Measurements from ENCODE around the gene ZIM2. TPM values are rescaled to one million over a fixed set of nuclear protein-coding genes. Genes with fewer than 3 reads are reported as not detected.

The ZIM2 gene
- total RNA-seq, 6 experiments from 2014 or later = not detected

DNA sequence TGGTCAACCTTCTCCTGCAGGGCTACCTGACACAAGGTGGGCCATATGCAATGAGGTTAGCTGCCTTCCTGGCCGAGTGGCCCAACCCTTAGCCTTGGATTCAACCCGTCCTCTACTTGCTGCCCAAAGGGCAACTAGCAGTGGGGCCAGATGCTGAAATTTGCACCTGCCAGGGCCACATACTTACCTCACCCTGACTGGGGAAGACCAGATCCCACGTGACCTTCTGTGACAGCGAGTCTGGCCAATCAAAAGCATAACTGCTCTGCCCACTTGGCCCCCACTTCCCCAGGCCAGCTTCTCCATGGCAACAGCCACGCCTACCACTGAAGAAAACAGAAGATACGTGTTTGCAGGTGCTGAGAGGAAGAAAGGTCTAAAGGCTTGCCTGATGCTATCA lies 10.9 kb downstream of the ZIM2 start:
- H3K4me1 Mint-ChIP-seq (ENCODE audit: low read depth) = no peaks in the 10 kb centered on the region
- no peak overlapping the region for H3K4me3 Mint-ChIP-seq
- no peaks in the 10 kb centered on the region for H3K36me3 Mint-ChIP-seq (ENCODE audit: low read depth)
- no peaks in the 10 kb centered on the region; the same call in 1 of the 2 replicates for H3K27me3 Mint-ChIP-seq (ENCODE audit: insufficient read depth)
- peaks cover 40% of the 10 kb centered on the region for H3K9me3 Mint-ChIP-seq
- DNase-seq = no peak
- TF ChIP-seq, protein P1, sequence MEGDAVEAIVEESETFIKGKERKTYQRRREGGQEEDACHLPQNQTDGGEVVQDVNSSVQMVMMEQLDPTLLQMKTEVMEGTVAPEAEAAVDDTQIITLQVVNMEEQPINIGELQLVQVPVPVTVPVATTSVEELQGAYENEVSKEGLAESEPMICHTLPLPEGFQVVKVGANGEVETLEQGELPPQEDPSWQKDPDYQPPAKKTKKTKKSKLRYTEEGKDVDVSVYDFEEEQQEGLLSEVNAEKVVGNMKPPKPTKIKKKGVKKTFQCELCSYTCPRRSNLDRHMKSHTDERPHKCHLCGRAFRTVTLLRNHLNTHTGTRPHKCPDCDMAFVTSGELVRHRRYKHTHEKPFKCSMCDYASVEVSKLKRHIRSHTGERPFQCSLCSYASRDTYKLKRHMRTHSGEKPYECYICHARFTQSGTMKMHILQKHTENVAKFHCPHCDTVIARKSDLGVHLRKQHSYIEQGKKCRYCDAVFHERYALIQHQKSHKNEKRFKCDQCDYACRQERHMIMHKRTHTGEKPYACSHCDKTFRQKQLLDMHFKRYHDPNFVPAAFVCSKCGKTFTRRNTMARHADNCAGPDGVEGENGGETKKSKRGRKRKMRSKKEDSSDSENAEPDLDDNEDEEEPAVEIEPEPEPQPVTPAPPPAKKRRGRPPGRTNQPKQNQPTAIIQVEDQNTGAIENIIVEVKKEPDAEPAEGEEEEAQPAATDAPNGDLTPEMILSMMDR (IDR thresholded peaks at IDR 0.05) = no peak
- no peak overlapping the region for H3K27ac Mint-ChIP-seq

DNA sequence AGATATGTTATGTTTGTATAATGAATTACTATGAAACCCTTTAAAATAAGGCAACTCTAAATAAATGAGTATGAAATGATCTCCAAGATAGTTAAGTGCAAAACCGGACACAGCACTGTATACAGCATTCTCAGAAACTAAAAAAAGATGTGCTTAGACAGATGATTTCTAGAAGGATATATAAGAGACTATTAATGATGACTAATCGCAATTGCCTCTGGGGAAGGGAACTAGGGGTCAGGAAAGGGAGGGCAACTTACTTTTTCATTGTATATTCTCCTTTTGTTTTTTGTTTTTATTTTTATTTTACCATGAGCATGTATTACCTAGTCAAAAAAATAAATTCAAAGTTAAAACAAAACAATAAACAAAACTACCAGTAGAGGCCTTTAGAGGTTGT lies 12.8 kb downstream of the ZIM2 start:
- DNase-seq = no peak
- Mint-ChIP-seq H3K27me3 (ENCODE audit: insufficient read depth) (no peaks in the 10 kb centered on the region; the same call in 1 of the 2 replicates), H3K4me1 (ENCODE audit: low read depth) (no peaks in the 10 kb centered on the region), H3K27ac (no peak overlapping the region), H3K36me3 (ENCODE audit: low read depth) (peaks cover 4% of the 10 kb centered on the region; the same call in 1 of the 2 replicates), H3K4me3 (no peak overlapping the region), H3K9me3 (peaks cover 46% of the 10 kb centered on the region)
- TF ChIP-seq, protein P1 (IDR thresholded peaks at IDR 0.05) = no peak

DNA sequence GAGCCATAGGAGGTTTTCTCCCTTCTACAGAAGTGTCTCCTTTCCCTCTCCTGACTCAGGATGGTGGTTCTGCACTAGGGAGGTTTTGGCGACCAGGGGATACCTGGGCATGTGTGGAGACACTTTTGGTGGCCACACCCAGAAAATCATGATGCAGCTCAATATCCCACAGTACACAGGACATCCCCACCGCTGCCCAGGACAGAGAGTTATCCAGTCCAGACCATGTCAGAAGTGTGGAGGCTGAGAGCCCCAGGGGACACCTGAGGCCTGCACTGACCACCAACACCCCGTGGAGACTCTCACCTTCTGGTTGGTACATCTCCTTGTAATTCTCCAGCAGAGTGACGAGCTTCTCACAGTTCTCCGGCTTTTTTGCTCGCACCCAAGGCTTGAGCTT lies 16.6 kb downstream of the ZIM2 start:
- Mint-ChIP-seq H3K9me3 (peaks cover 63% of the 10 kb centered on the region), H3K4me1 (ENCODE audit: low read depth) (no peaks in the 10 kb centered on the region), H3K27ac (no peak overlapping the region), H3K4me3 (no peak overlapping the region), H3K36me3 (ENCODE audit: low read depth) (peaks cover 4% of the 10 kb centered on the region; the same call in 1 of the 2 replicates), H3K27me3 (ENCODE audit: insufficient read depth) (no peaks in the 10 kb centered on the region; the same call in 1 of the 2 replicates)
- DNase-seq = no peak
- TF ChIP-seq, protein P1 (IDR thresholded peaks at IDR 0.05) = no peak

DNA sequence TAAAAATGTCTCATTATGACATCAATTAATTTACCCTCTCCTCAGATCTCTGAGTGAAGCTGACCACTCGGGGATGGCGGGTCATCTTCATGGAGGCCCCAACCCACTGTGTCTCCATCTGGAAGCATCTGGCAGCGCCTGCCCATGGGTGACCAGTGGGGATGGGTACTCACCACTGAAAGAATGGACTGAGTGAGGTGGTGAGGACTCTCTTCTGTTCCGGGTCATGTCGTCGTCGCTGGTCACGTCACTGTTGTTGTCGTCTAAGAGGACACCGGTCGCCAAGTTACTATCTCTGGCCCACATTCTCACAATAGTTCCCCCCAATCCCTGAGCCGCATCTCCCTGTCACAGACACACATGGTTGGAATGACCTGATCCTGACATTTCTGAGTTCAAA lies 17.1 kb downstream of the ZIM2 start:
- DNase-seq = no peak
- Mint-ChIP-seq H3K4me3 (no peak overlapping the region), H3K27me3 (ENCODE audit: insufficient read depth) (no peaks in the 10 kb centered on the region; the same call in 1 of the 2 replicates), H3K9me3 (peaks cover 68% of the 10 kb centered on the region), H3K4me1 (ENCODE audit: low read depth) (no peaks in the 10 kb centered on the region), H3K36me3 (ENCODE audit: low read depth) (peaks cover 4% of the 10 kb centered on the region; the same call in 1 of the 2 replicates), H3K27ac (no peak overlapping the region)
- TF ChIP-seq, protein P1 (IDR thresholded peaks at IDR 0.05) = no peak

DNA sequence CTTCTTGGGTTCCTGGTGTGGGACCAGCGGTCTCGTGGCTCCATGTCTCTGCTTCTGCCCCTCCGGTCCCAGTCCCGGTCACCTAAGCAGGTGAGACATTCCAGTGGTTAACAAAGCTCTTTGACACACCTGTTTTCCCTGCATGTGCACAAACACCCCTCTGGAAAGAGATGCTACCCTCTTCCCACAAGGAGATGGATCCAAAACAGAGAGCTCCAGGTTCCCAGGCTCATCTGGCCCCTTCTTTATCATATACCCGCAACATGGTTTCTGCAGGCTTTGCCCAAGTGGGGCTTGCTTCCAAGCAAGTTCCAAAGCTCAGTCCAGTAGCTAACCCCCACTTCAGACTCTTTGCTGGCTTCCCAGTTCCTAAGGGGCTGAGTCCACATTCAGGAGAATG lies 17.8 kb downstream of the ZIM2 start:
- Mint-ChIP-seq H3K9me3 (peaks cover 74% of the 10 kb centered on the region), H3K27me3 (ENCODE audit: insufficient read depth) (no peaks in the 10 kb centered on the region; the same call in 1 of the 2 replicates), H3K36me3 (ENCODE audit: low read depth) (peaks cover 10% of the 10 kb centered on the region), H3K27ac (no peak overlapping the region), H3K4me1 (ENCODE audit: low read depth) (no peaks in the 10 kb centered on the region), H3K4me3 (no peak overlapping the region)
- DNase-seq = no peak
- TF ChIP-seq, protein P1 (IDR thresholded peaks at IDR 0.05) = no peak

DNA sequence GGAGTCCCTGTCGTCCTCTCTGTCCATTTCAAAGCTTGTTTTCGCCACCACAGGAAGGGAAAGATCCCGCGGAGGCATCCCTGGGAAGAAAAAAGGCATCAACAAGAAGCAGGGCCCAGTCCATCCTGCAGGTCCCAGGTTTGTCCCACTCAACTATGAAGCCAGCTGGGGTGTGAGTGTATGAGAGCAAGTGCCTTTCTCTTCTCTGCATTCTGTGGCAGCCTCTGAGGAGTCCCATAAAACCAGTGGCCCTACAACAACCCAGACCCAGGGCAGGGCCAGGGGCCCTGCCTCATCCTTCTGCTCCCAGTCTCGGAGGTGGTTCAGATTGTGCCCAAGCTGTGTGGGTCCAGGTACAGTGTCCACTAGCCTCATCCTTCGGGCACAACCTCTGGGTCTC lies 18.9 kb downstream of the ZIM2 start:
- Mint-ChIP-seq H3K4me3 (no peak overlapping the region), H3K4me1 (ENCODE audit: low read depth) (no peaks in the 10 kb centered on the region), H3K27me3 (ENCODE audit: insufficient read depth) (no peaks in the 10 kb centered on the region; the same call in 1 of the 2 replicates), H3K36me3 (ENCODE audit: low read depth) (peaks cover 21% of the 10 kb centered on the region), H3K27ac (no peak overlapping the region), H3K9me3 (peaks cover 78% of the 10 kb centered on the region)
- TF ChIP-seq, protein P1 (IDR thresholded peaks at IDR 0.05) = no peak
- no peak for DNase-seq

All from HFFc6 (cell line).